Fibroblast of the conjunctiva (primary cell): ENCODE results near the gene FGFR4.
A peak's percentile ranks its signal among the peaks of the same experiment; 100 is the strongest.
"Not testable (repeated sequence)": the region's sequence is repeated elsewhere in the genome, so short reads cannot be mapped to it uniquely, and the experiment has no call there.

Experiments
- DNase-seq: peaks from one replicate; pipeline ENCODE4 v3.0.0-alpha.2; 2010; ENCODE audit warnings: low read depth

The FGFR4 gene

GRCh38 chr5:177086654-177087397 is at the start of gene FGFR4:
FGFR4 (plus strand) TSS chr5:177086915; CDS start chr5:177089603, 2,688 bp downstream.
- peak; percentile 28 for DNase-seq

DNA sequence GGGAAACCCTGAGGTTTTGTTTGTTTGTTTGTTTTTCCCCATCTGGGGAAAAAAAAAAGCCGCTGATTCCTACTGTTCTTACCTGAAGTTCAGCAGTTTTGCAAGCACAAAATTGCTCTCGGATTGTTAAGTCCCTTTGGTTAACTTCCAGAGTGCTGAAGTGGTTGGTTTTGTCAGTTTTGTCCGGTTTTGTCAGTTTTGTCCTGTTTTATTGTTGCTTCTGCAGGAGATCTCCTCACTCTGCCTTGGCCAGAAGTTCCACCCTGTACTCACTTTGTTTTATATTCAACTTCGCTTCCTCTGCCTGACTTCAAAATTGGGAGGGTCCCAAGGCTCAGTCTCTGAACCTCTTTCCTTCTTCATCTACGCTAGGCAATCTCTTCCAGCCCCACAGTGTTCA is 49.8 kb upstream of the FGFR4 start:
- no peak for DNase-seq

GRCh38 chr5:177040814-177041420 is 45.8 kb upstream of the FGFR4 start:
- peak; percentile 57 for DNase-seq

DNA sequence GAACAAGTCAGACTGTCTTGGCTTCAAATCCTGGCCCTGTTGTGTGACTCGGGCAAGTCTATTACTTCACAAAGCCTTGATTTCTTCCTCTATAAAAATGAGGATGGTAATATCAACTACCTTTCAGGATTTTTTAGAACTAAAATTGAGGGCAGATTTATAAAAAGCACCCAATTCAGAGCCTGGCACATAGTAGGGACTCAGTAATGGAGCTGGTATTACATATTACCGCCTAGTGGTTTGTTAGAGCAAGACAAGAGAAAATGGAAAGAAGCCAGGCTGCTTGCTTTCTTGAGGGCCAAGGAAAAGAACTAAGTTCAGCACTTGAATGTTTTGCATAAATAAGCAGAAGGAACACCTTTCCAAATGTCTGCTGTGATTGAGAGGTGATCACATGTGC is 44.8 kb upstream of the FGFR4 start:
- no peak for DNase-seq

DNA sequence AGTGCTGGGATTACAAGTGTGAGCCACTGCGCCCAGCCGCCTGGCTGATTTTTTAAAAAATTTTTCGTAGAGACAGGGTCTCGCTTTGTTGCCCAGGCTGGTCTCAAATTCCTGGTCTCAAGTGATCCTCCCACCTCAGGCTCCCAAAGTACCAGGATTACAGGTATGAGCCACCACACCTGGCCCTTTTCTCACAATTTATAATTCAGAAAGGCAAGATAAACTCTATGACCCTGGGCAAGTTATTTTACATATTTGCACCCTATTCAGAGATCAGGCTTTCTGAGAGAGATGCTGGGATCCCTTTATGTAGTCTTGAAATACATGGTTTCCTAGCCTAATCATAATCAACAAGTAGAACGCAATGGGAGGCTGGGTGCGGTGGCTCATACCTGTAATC is 43.6 kb upstream of the FGFR4 start:
- no peak for DNase-seq

DNA sequence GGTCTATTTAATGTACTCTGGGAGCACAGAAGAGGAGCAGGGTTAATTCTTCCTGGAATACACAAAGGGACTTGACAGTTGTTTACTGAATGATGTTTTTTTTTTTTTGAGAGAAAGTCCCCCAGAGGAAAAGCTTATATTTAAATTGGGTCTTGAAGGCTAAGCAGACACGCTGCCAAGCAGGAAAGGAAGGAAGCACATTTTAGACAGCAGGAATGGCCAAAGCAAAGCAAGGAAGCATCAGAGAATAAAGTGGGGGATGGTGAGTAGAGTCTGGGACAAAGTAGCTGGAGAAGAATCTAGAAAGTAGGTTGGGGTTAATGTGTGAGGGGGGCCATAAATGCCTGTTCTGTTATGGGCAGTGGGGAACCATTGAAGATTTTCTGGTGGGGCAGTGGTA is 42.8 kb upstream of the FGFR4 start:
- no peak for DNase-seq

DNA sequence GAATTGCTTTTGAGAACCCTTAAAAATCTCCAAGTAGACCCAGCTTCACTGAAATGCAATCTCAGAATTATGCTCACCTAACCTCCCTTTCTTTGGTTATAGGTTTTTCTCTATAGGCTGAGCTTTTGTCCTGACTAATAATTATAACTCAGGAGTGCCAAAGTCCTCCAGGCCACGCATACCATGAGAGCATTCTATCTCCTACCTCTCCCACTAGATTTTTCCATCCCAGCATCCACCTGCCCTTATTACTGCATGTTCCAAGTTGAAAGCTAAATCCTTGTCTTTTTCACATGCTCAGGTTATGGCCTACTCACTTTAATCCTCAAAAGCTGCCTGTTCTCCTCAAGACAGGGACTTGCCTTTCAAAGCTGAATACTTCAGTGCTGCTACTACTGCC is 42.1 kb upstream of the FGFR4 start:
- no peak for DNase-seq

GRCh38 chr5:177045631-177046030 is 41.1 kb upstream of the FGFR4 start:
- no peak for DNase-seq

DNA sequence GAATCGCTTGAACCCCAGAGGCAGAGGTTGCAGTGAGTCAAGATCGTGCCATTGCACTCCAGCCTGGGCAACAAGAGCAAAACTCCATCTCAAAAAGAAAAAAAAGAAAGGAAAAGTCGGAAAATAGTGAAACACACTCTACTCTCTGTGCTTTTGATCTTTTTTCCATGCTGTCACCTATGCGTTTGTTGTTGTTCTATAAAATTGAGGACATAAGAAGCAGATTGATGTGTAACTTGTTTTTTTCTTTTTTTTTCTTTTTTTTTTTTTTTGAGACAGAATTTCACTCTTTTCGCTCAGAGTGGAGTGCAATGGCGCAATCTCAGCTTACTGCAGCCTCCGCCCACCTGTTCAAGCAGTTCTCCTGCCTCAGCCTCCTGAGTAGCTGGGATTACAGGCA is 38.2 kb upstream of the FGFR4 start:
- not testable (repeated sequence) for DNase-seq

GRCh38 chr5:177049285-177049684 is 37.4 kb upstream of the FGFR4 start:
- DNase-seq, result no peak

GRCh38 chr5:177064500-177065277 is 22.0 kb upstream of the FGFR4 start:
- DNase-seq, result no peak

DNA sequence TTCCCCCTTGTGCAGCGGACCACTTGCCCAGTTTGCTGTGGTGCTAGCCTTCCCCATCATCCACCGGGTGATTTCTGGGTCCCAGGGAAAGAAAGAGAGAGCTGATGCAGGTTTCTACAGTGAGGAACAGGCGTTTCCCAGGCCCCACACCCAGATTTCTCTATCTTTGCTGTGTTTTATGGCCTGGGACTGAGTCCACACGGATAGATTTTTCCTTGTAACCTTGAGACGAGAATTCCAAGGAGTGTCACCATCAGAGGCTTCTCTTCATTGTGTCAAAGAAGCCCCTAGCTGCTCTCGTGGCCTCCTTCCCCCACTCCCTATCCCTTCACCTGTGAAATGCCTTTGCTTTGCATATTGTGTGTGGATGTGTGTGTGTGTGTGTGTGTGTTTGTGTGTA is 21.2 kb upstream of the FGFR4 start:
- no peak for DNase-seq

- DNase-seq, result no peak
Measured at GRCh38 chr5:177066224-177066623, 20.5 kb upstream of the FGFR4 start.

GRCh38 chr5:177067503-177067902 is 19.2 kb upstream of the FGFR4 start:
- DNase-seq, result no peak

- DNase-seq, result no peak
Measured at GRCh38 chr5:177070536-177071191, 16.1 kb upstream of the FGFR4 start.

GRCh38 chr5:177071666-177072385 is 14.9 kb upstream of the FGFR4 start:
- peak; percentile 76 for DNase-seq

GRCh38 chr5:177077335-177077734 is 9.4 kb upstream of the FGFR4 start:
- no peak for DNase-seq

DNA sequence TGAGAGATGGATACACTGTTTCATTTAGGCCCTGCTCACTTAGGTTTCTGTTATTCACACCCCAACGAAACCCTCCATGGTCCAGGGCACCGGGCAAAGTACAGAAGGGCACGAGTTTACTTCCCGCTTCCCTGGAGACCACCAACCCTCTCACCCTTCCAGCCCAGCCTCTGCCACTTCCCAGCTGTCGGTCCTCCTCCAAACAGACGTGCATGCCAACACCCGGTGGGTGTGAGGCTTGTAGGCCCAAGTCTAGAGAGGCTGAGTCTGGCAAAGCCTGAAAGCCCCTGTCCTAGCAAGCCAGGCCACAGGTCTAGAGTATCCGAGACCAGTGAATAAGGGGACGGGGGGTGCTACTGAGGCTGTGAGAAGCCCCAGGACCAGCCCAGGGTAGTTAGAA is 7.1 kb upstream of the FGFR4 start:
- no peak for DNase-seq

GRCh38 chr5:177080265-177080664 is 6.5 kb upstream of the FGFR4 start:
- DNase-seq, result no peak

- no peak for DNase-seq
Measured at GRCh38 chr5:177081859-177082258, 4.9 kb upstream of the FGFR4 start.

- DNase-seq, result no peak
Measured at GRCh38 chr5:177083357-177083756, 3.4 kb upstream of the FGFR4 start.

DNA sequence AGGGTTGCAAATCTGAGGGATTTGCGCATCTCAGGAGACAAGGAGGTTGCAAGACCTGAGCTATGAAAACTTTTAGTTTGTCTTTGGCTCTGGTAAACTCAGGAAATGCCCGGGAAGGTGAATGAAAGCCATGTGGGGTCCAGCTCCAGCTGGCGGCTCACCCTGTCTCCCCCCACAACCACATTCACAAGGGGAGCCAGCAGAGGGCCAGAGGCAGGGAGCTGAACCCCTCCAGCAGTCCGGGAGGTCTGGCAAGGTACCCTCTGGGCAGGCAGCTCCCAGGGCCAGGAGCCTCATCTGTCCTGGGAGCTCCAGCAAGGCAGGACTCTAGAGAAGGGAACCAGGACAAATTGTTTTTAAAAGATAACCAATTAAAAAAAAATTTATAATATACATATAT is 2.5 kb upstream of the FGFR4 start:
- DNase-seq, result no peak
